Neural cell (in vitro differentiated cells): ENCODE data around the gene DHRS9.

Experiments
- EP300 ChIP-seq: fragments of 450-650 bp; conservative IDR thresholded peaks from 2 replicates; pipeline ENCODE4 v1.6.1; 2014; ENCODE audit warnings: antibody characterized with exemption, mild to moderate bottlenecking, moderate library complexity; ENCODE audit not compliant: poor library complexity, severe bottlenecking
- EZH2 ChIP-seq: fragments of 200-600, 300-800 bp; shearing (Covaris generic), sonication (generic); IDR thresholded peaks from 2 replicates; pipeline ENCODE4 v1.6.1; 2014; ENCODE audit warnings: antibody characterized with exemption, low read length, borderline replicate concordance, mild to moderate bottlenecking; ENCODE audit not compliant: insufficient read depth, poor library complexity, severe bottlenecking
- MXI1 ChIP-seq: fragments of 450-650 bp; conservative IDR thresholded peaks from 2 replicates; pipeline ENCODE4 v1.6.1; 2014; ENCODE audit warnings: antibody characterized with exemption, mild to moderate bottlenecking; ENCODE audit not compliant: poor library complexity, severe bottlenecking
- POLR2AphosphoS5 ChIP-seq: IDR thresholded peaks from 2 replicates; pipeline ENCODE4 v1.6.1; 2012
- RAD21 ChIP-seq: fragments of 450-650 bp; conservative IDR thresholded peaks from 2 replicates; pipeline ENCODE4 v1.6.1; 2014; ENCODE audit warnings: antibody characterized with exemption, mild to moderate bottlenecking, moderate library complexity
- SMC3 ChIP-seq: fragments of 450-650 bp; conservative IDR thresholded peaks from 2 replicates; pipeline ENCODE4 v1.6.1; 2014; ENCODE audit warnings: antibody characterized with exemption, mild to moderate bottlenecking, moderate library complexity; ENCODE audit not compliant: poor library complexity
- TAF1 ChIP-seq: IDR thresholded peaks from 2 replicates; pipeline ENCODE4 v1.6.1; 2012; ENCODE audit warnings: low read depth
- TF ChIP-seq, protein P1 (sequence below): fragments of 450-650 bp; IDR thresholded peaks from 2 replicates; pipeline ENCODE4 v1.5.1; 2014; ENCODE audit warnings: antibody characterized with exemption, mild to moderate bottlenecking, moderate library complexity; ENCODE audit not compliant: poor library complexity, severe bottlenecking

DNA sequence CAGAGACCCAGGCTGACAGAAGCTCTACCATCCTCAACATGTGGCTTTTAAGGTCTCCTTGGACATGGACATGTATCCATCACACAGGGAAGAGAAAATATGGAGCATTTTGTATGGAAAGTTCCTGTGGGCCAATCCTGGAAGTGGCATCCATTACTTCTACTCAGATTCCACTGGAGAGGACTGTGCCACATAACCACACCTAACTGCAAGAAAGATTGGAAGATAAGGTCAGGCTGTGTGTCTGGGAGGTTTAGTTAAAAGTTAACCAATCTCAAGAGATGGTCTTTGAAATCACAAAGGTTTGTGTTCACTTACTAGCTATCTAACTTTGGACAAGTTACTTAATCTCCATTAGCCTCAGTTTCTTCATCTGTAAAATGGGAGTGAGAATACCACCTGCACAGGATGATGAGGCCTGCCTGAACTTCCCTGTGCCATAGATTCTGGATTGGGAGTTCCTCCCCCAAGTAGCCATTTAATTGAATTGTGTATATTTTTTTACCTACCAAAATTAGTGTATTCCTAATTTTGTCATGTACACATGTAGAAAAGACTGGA, 34.3 kb upstream of the DHRS9 start:
- TF ChIP-seq EZH2 (no peak), POLR2AphosphoS5 (no peak), TAF1 (no peak), SMC3 (no peak), RAD21 (no peak), MXI1 (no peak), EP300 (no peak)
- TF ChIP-seq, protein P1, sequence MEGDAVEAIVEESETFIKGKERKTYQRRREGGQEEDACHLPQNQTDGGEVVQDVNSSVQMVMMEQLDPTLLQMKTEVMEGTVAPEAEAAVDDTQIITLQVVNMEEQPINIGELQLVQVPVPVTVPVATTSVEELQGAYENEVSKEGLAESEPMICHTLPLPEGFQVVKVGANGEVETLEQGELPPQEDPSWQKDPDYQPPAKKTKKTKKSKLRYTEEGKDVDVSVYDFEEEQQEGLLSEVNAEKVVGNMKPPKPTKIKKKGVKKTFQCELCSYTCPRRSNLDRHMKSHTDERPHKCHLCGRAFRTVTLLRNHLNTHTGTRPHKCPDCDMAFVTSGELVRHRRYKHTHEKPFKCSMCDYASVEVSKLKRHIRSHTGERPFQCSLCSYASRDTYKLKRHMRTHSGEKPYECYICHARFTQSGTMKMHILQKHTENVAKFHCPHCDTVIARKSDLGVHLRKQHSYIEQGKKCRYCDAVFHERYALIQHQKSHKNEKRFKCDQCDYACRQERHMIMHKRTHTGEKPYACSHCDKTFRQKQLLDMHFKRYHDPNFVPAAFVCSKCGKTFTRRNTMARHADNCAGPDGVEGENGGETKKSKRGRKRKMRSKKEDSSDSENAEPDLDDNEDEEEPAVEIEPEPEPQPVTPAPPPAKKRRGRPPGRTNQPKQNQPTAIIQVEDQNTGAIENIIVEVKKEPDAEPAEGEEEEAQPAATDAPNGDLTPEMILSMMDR, result no peak
